H9 (cell line): Measurements from ENCODE around the gene SLC12A2. TPM values are rescaled to one million over a fixed set of nuclear protein-coding genes. Genes with fewer than 3 reads are reported as not detected.

Source experiments
- DNase-seq: peaks from one replicate; pipeline ENCODE4 v3.0.0-alpha.2; 2017
- H2AFZ ChIP-seq: one replicate; pipeline ENCODE4 v1.6.1; 2013; ENCODE audit warnings: mild to moderate bottlenecking, low read length, control low read depth, moderate library complexity
- H2AK5ac ChIP-seq: 2 replicates; pipeline ENCODE4 v1.6.1; 2013; ENCODE audit warnings: low read length, control low read depth, mixed read lengths; ENCODE audit not compliant: insufficient read length
- H2BK120ac ChIP-seq: one replicate; pipeline ENCODE4 v1.6.1; 2013; ENCODE audit warnings: low read depth, mild to moderate bottlenecking, low read length, control low read depth, inconsistent platforms; ENCODE audit not compliant: poor library complexity, severe bottlenecking
- H2BK12ac ChIP-seq: 2 replicates; pipeline ENCODE4 v1.6.1; 2013; ENCODE audit warnings: low read length, control low read depth, mixed read lengths, low read depth; ENCODE audit not compliant: insufficient read length
- H2BK15ac ChIP-seq: 2 replicates; pipeline ENCODE4 v1.6.1; 2013; ENCODE audit warnings: low read depth, low read length, control low read depth
- H2BK20ac ChIP-seq: one replicate; pipeline ENCODE4 v1.6.1; 2013; ENCODE audit warnings: low read depth, mild to moderate bottlenecking, low read length, control low read depth, inconsistent platforms; ENCODE audit not compliant: poor library complexity, severe bottlenecking
- H2BK5ac ChIP-seq: 2 replicates; pipeline ENCODE4 v1.6.1; 2013; ENCODE audit warnings: low read length, control low read depth, mixed read lengths; ENCODE audit not compliant: insufficient read length
- H3K14ac ChIP-seq: 2 replicates; pipeline ENCODE4 v1.6.1; 2013; ENCODE audit warnings: low read length, control low read depth; ENCODE audit not compliant: insufficient read depth
- H3K18ac ChIP-seq: 2 replicates; pipeline ENCODE4 v1.6.1; 2013; ENCODE audit warnings: low read depth, mild to moderate bottlenecking, mixed read lengths, low read length, control low read depth; ENCODE audit not compliant: insufficient read length
- H3K23ac ChIP-seq: 2 replicates; pipeline ENCODE4 v1.6.1; 2013; ENCODE audit warnings: low read length, control low read depth, mixed read lengths, low read depth; ENCODE audit not compliant: insufficient read length
- H3K23me2 ChIP-seq: 2 replicates; pipeline ENCODE4 v1.6.1; 2013; ENCODE audit warnings: low read depth, mild to moderate bottlenecking, mixed read lengths, low read length, control low read depth; ENCODE audit not compliant: insufficient read length, poor library complexity, severe bottlenecking
- H3K27ac ChIP-seq: 2 replicates; pipeline ENCODE4 v1.5.1; 2013; ENCODE audit warnings: low read length, control low read depth, mixed read lengths, low read depth; ENCODE audit not compliant: insufficient read length
- H3K27me3 ChIP-seq: 2 replicates; pipeline ENCODE4 v1.6.1; 2013; ENCODE audit warnings: low read length, control low read depth, inconsistent platforms; ENCODE audit not compliant: insufficient read depth
- H3K4ac ChIP-seq: 2 replicates; pipeline ENCODE4 v1.6.1; 2013; ENCODE audit warnings: low read depth, mild to moderate bottlenecking, control low read depth, inconsistent platforms, low read length, moderate library complexity
- H3K4me1 ChIP-seq: 2 replicates; pipeline ENCODE4 v1.6.1; 2013; ENCODE audit warnings: low read length, control low read depth, inconsistent platforms; ENCODE audit not compliant: insufficient read depth
- H3K4me2 ChIP-seq: 2 replicates; pipeline ENCODE4 v1.6.1; 2013; ENCODE audit warnings: low read length, control low read depth, mixed read lengths; ENCODE audit not compliant: insufficient read length, insufficient read depth
- H3K56ac ChIP-seq: 2 replicates; pipeline ENCODE4 v1.6.1; 2013; ENCODE audit warnings: low read depth, mild to moderate bottlenecking, mixed read lengths, low read length, control low read depth; ENCODE audit not compliant: insufficient read length
- H3K79me1 ChIP-seq: 2 replicates; pipeline ENCODE4 v1.6.1; 2013; ENCODE audit warnings: low read depth, mild to moderate bottlenecking, moderate library complexity, low read length, control low read depth, inconsistent platforms; ENCODE audit not compliant: insufficient read depth, poor library complexity, severe bottlenecking
- H3K79me2 ChIP-seq: 2 replicates; pipeline ENCODE4 v1.6.1; 2013; ENCODE audit warnings: low read length, control low read depth, inconsistent platforms; ENCODE audit not compliant: insufficient read depth
- H3K9ac ChIP-seq: 2 replicates; pipeline ENCODE4 v1.6.1; 2013; ENCODE audit warnings: low read length, control low read depth, mixed read lengths; ENCODE audit not compliant: insufficient read length; ENCODE audit errors: extremely low read depth
- H3K9me3 ChIP-seq: one replicate; pipeline ENCODE4 v1.6.1; 2013; ENCODE audit warnings: low read depth, low read length, inconsistent platforms; ENCODE audit not compliant: control insufficient read depth
- H3T11ph ChIP-seq: one replicate; pipeline ENCODE4 v1.6.1; 2013; ENCODE audit warnings: mild to moderate bottlenecking, low read length, control low read depth, inconsistent platforms
- H4K20me1 ChIP-seq: one replicate; pipeline ENCODE4 v1.6.1; 2013; ENCODE audit not compliant: control insufficient read depth, insufficient read length, insufficient read depth
- H4K5ac ChIP-seq: 2 replicates; pipeline ENCODE4 v1.6.1; 2013; ENCODE audit warnings: low read depth, mild to moderate bottlenecking, mixed read lengths, low read length, control low read depth; ENCODE audit not compliant: insufficient read length
- H4K8ac ChIP-seq: replicated peaks from 2 replicates; pipeline ENCODE4 v1.6.1; 2013; ENCODE audit warnings: low read length, control low read depth, mixed read lengths, low read depth; ENCODE audit not compliant: insufficient read length
- H4K91ac ChIP-seq: 2 replicates; pipeline ENCODE4 v1.6.1; 2013; ENCODE audit warnings: low read depth, mild to moderate bottlenecking, moderate library complexity, mixed read lengths, low read length, control low read depth; ENCODE audit not compliant: insufficient read length
- H3K27ac Mint-ChIP-seq, 3 experiments: 2 replicates in 2 of 3; 3 replicates in 1 of 3; pipeline ENCODE4 v1.8.0; 2020 to 2021; ENCODE audit warnings: mixed read lengths in 3 of 3, mild to moderate bottlenecking in 1 of 3, moderate library complexity in 1 of 3
- H3K27me3 Mint-ChIP-seq: 2 replicates; pipeline ENCODE4 v1.8.0; 2021; ENCODE audit warnings: low read depth, mild to moderate bottlenecking, moderate library complexity, mixed read lengths
- H3K36me3 Mint-ChIP-seq, 3 experiments: 2 replicates in 2 of 3; 3 replicates in 1 of 3; pipeline ENCODE4 v1.8.0; 2020 to 2021; ENCODE audit warnings: low read depth in 3 of 3, mixed read lengths in 3 of 3; ENCODE audit not compliant: insufficient read depth in 1 of 3
- H3K4me1 Mint-ChIP-seq, 2 experiments: 2 replicates each; pipeline ENCODE4 v1.8.0; 2020; ENCODE audit warnings: mixed read lengths in 2 of 2
- H3K4me3 Mint-ChIP-seq, 2 experiments: 2 replicates in 1 of 2; 3 replicates in 1 of 2; pipeline ENCODE4 v1.8.0; 2020 to 2021; ENCODE audit warnings: mild to moderate bottlenecking in 2 of 2, mixed read lengths in 2 of 2, moderate library complexity in 1 of 2
- H3K9me3 Mint-ChIP-seq, 2 experiments: 2 replicates in 1 of 2; 3 replicates in 1 of 2; pipeline ENCODE4 v1.8.0; 2020; ENCODE audit warnings: mild to moderate bottlenecking in 2 of 2, mixed read lengths in 2 of 2, moderate library complexity in 1 of 2
- WGBS: extraction: QIAGEN DNeasy Blood & Tissue Kit; methylation state at CpG from one replicate; pipeline ENCODE4 v1.1.7; 2013; ENCODE audit warnings: missing lambda C conversion rate, low lambda C conversion rate, mixed read lengths; ENCODE audit not compliant: insufficient read length; ENCODE audit errors: extremely low coverage; 5-methylcytosine and 5-hydroxymethylcytosine counted together
- total RNA-seq: library from RNA; stranded (reverse); gene quantifications from 2 replicates; pipeline ENCODE4 v1.2.1, GENCODE V29; 2021
- TF ChIP-seq, protein P1 (sequence below): fragments of 200-600 bp; sonication (generic); conservative IDR thresholded peaks from 3 replicates; pipeline ENCODE4 v1.8.0; 2021; ENCODE audit warnings: antibody characterized with exemption, mild to moderate bottlenecking

The SLC12A2 gene
- total RNA-seq, 1 experiment from 2014 or later: 17.9 TPM

DNA sequence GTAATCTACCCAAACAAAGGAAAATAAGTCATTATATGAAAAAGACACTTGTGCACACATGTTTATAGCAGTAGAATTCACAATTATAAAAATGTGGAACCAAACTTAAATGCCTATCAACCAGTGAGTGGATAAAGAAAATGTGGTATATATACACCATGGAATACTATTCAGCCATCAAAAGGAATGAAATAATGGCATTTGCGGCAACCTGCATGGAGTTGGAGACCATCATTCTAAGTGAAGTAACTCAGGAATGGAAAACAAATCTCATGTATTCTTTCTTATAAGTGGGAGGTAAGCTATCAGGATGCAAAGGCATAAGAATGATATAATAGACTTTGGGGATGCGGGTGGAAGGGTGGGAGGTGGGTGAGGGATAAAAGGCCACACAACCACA, 34.6 kb downstream of the SLC12A2 start:
- no peak overlapping the region for H3K23ac ChIP-seq
- H2AK5ac ChIP-seq: no peak overlapping the region
- H4K8ac ChIP-seq: no peak overlapping the region
- no peaks in the 10 kb centered on the region for H4K20me1 ChIP-seq
- DNase-seq: no peak
- Mint-ChIP-seq H3K4me3 (no peak overlapping the region), H3K27ac (no peak overlapping the region), H3K9me3 (peaks cover 8 to 10% of the 10 kb centered on the region in 2 experiments; a peak in 4 of 5 replicates), H3K36me3 (peaks cover 26 to 41% (median 34%) of the 10 kb centered on the region in 3 experiments), H3K27me3 (no peaks in the 10 kb centered on the region), H3K4me1 (no peaks in the 10 kb centered on the region)
- H3K79me1 ChIP-seq: no peaks in the 10 kb centered on the region
- no peaks in the 10 kb centered on the region for H3K23me2 ChIP-seq
- H2BK20ac ChIP-seq: no peak overlapping the region
- no peak overlapping the region for H3K56ac ChIP-seq
- H3K27ac ChIP-seq: no peak overlapping the region
- no peak overlapping the region for H2BK120ac ChIP-seq
- H3K4me1 ChIP-seq: no peaks in the 10 kb centered on the region
- WGBS: no CpG with 5 or more reads among the region's 2 CpGs
- H2AFZ ChIP-seq: no peak overlapping the region
- no peak overlapping the region for H3T11ph ChIP-seq
- H2BK5ac ChIP-seq: no peak overlapping the region
- no peak overlapping the region for H2BK15ac ChIP-seq
- no peaks in the 10 kb centered on the region for H3K27me3 ChIP-seq
- H3K14ac ChIP-seq: no peak overlapping the region
- H3K9me3 ChIP-seq: no peaks in the 10 kb centered on the region
- no peaks in the 10 kb centered on the region for H3K79me2 ChIP-seq
- no peak overlapping the region for H3K4ac ChIP-seq
- no peak overlapping the region for H3K4me2 ChIP-seq
- H4K91ac ChIP-seq: no peak overlapping the region
- H4K5ac ChIP-seq: no peak overlapping the region
- H2BK12ac ChIP-seq: no peak overlapping the region
- H3K18ac ChIP-seq: no peak overlapping the region
- no peak overlapping the region for H3K9ac ChIP-seq
- TF ChIP-seq, protein P1, sequence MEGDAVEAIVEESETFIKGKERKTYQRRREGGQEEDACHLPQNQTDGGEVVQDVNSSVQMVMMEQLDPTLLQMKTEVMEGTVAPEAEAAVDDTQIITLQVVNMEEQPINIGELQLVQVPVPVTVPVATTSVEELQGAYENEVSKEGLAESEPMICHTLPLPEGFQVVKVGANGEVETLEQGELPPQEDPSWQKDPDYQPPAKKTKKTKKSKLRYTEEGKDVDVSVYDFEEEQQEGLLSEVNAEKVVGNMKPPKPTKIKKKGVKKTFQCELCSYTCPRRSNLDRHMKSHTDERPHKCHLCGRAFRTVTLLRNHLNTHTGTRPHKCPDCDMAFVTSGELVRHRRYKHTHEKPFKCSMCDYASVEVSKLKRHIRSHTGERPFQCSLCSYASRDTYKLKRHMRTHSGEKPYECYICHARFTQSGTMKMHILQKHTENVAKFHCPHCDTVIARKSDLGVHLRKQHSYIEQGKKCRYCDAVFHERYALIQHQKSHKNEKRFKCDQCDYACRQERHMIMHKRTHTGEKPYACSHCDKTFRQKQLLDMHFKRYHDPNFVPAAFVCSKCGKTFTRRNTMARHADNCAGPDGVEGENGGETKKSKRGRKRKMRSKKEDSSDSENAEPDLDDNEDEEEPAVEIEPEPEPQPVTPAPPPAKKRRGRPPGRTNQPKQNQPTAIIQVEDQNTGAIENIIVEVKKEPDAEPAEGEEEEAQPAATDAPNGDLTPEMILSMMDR: no peak
